Fibroblast of villous mesenchyme (primary cell): ENCODE results near the gene FOXO6. TPM values are rescaled to one million over a fixed set of nuclear protein-coding genes. Genes with fewer than 3 reads are reported as not detected.

ENCODE experiments used
- DNase-seq: peaks from one replicate; pipeline ENCODE4 v3.0.0-alpha.2; 2010; ENCODE audit warnings: low read depth
- H3K4me3 ChIP-seq: 2 replicates; pipeline ENCODE4 v1.5.1; 2011; ENCODE audit warnings: low read depth, mild to moderate bottlenecking, low read length
- total RNA-seq: library from RNA; depleted of rRNA; stranded (reverse); fragments of >200 nt; gene quantifications from 2 replicates; pipeline ENCODE4 v1.2.3, GENCODE V29; 2012
- TF ChIP-seq, protein P1 (sequence below): IDR thresholded peaks from 2 replicates; pipeline ENCODE4 v1.5.1; 2012; ENCODE audit warnings: low read depth, mild to moderate bottlenecking, low read length; ENCODE audit not compliant: insufficient read depth

The FOXO6 gene
- total RNA-seq, 1 donor, result not detected

GRCh38 chr1:41353744-41354143, 7.5 kb upstream of the FOXO6 start:
- no peak for DNase-seq
- TF ChIP-seq, protein P1, sequence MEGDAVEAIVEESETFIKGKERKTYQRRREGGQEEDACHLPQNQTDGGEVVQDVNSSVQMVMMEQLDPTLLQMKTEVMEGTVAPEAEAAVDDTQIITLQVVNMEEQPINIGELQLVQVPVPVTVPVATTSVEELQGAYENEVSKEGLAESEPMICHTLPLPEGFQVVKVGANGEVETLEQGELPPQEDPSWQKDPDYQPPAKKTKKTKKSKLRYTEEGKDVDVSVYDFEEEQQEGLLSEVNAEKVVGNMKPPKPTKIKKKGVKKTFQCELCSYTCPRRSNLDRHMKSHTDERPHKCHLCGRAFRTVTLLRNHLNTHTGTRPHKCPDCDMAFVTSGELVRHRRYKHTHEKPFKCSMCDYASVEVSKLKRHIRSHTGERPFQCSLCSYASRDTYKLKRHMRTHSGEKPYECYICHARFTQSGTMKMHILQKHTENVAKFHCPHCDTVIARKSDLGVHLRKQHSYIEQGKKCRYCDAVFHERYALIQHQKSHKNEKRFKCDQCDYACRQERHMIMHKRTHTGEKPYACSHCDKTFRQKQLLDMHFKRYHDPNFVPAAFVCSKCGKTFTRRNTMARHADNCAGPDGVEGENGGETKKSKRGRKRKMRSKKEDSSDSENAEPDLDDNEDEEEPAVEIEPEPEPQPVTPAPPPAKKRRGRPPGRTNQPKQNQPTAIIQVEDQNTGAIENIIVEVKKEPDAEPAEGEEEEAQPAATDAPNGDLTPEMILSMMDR, result no peak
- H3K4me3 ChIP-seq, result no peak overlapping the region

GRCh38 chr1:41354956-41355355, 6.3 kb upstream of the FOXO6 start:
- no peak overlapping the region for H3K4me3 ChIP-seq
- DNase-seq, result no peak
- TF ChIP-seq, protein P1, result no peak

GRCh38 chr1:41355356-41355755, 5.9 kb upstream of the FOXO6 start:
- TF ChIP-seq, protein P1, result no peak
- no peak for DNase-seq
- no peak overlapping the region for H3K4me3 ChIP-seq

GRCh38 chr1:41355761-41356160, 5.5 kb upstream of the FOXO6 start:
- TF ChIP-seq, protein P1, result no peak
- no peak for DNase-seq
- H3K4me3 ChIP-seq, result no peak overlapping the region

- H3K4me3 ChIP-seq, result no peak overlapping the region
- TF ChIP-seq, protein P1, result no peak
- DNase-seq, result no peak
Observed at GRCh38 chr1:41356752-41357151, 4.5 kb upstream of the FOXO6 start.

GRCh38 chr1:41357451-41358101, 3.7 kb upstream of the FOXO6 start:
- TF ChIP-seq, protein P1, result no peak
- H3K4me3 ChIP-seq, result no peak overlapping the region
- no peak for DNase-seq
